Left ventricle myocardium inferior (tissue), 1 donor: Measurements from ENCODE around the gene CMPK1. TPM values are rescaled to one million over a fixed set of nuclear protein-coding genes. Genes with fewer than 3 reads are reported as not detected.

Source experiments
- DNase-seq: peaks from one replicate; pipeline ENCODE4 v3.0.0-alpha.2; 2020
- H3K27ac ChIP-seq: fragments of 200-600 bp; replicated peaks from 2 replicates; pipeline ENCODE4 v1.8.0; 2021
- H3K27me3 ChIP-seq: fragments of 200-600 bp; 2 replicates; pipeline ENCODE4 v1.8.0; 2021; ENCODE audit warnings: low read depth
- H3K36me3 ChIP-seq: fragments of 200-600 bp; 2 replicates; pipeline ENCODE4 v1.8.0; 2021
- H3K4me1 ChIP-seq: fragments of 200-600 bp; 2 replicates; pipeline ENCODE4 v1.8.0; 2021
- H3K4me3 ChIP-seq: fragments of 200-600 bp; 2 replicates; pipeline ENCODE4 v1.8.0; 2021; ENCODE audit warnings: mild to moderate bottlenecking, moderate library complexity
- H3K9me3 ChIP-seq: fragments of 200-600 bp; replicated peaks from 2 replicates; pipeline ENCODE4 v1.8.0; 2021
- intact Hi-C: fragments of 100-400 bp; cut with micrococcal nuclease; formaldehyde crosslinking; loops from one replicate; pipeline ENCODE4 v1.11.0; 2022
- total RNA-seq: library from RNA; stranded (reverse); fragmentation: NEBNext Ultra II Directional; extraction: Animal tissue kit (Norgen Biotek cat#: 25700); gene quantifications from one replicate; pipeline ENCODE4 v1.2.1, GENCODE V29; 2021
- TF ChIP-seq, protein P1 (sequence below): fragments of 200-600 bp; IDR thresholded peaks from 2 replicates; pipeline ENCODE4 v1.8.0; 2021; ENCODE audit warnings: antibody characterized with exemption, mild to moderate bottlenecking, borderline replicate concordance
- donor health status: DM: no; HTN: yes; CAD: no; lungs with severe emphysema.

The CMPK1 gene
- total RNA-seq, 1 donor from 2014 or later, result 78.2 TPM

DNA sequence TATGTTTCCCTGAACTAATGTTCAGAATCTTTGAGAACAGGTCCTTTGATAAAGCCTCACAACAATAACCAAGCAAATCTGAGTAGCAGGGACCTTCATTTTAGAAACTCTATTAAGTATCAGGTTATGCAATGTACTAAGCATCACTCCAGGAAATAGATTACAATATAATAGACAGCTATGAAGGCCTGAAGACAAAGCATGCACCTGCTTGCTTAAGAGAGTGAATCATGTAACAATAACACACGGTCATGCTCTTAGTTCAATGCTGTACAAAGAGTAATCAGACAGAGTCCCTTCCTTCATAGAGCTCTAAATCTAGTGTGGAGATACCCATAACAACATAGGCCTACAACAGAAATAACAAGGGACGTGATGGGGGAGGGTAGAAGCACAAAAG lies 8.1 kb upstream of the CMPK1 start:
- no peaks in the 10 kb centered on the region for H3K4me1 ChIP-seq
- H3K9me3 ChIP-seq, result no peaks in the 10 kb centered on the region
- no peaks in the 10 kb centered on the region for H3K36me3 ChIP-seq
- H3K27ac ChIP-seq, result no peak overlapping the region
- DNase-seq, result no peak
- intact Hi-C loops, result no loop called here
- TF ChIP-seq, protein P1, sequence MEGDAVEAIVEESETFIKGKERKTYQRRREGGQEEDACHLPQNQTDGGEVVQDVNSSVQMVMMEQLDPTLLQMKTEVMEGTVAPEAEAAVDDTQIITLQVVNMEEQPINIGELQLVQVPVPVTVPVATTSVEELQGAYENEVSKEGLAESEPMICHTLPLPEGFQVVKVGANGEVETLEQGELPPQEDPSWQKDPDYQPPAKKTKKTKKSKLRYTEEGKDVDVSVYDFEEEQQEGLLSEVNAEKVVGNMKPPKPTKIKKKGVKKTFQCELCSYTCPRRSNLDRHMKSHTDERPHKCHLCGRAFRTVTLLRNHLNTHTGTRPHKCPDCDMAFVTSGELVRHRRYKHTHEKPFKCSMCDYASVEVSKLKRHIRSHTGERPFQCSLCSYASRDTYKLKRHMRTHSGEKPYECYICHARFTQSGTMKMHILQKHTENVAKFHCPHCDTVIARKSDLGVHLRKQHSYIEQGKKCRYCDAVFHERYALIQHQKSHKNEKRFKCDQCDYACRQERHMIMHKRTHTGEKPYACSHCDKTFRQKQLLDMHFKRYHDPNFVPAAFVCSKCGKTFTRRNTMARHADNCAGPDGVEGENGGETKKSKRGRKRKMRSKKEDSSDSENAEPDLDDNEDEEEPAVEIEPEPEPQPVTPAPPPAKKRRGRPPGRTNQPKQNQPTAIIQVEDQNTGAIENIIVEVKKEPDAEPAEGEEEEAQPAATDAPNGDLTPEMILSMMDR, result no peak
- H3K4me3 ChIP-seq, result no peak overlapping the region
- H3K27me3 ChIP-seq, result no peaks in the 10 kb centered on the region

DNA sequence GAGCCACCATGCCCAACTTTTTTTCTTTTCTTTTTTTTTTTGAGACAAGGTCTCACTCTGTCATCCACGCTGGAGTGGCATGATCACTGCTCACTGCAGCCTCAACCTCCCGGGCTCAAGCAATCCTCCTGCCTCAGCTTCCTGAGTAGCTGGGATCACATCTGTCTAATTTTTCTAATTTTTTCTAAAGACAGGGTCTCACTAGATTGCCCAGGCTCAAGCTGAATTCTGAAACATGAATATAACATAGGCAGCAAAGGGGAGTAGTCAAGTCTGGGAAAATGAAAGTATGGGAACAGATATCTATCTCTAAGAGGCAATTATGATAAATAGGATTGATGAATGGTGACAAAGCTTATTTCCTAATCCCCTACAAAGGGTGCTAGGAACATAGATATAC lies 7.3 kb upstream of the CMPK1 start:
- Histone ChIP-seq H3K4me3 (no peak overlapping the region), H3K27ac (no peak overlapping the region), H3K4me1 (no peaks in the 10 kb centered on the region), H3K27me3 (no peaks in the 10 kb centered on the region), H3K9me3 (no peaks in the 10 kb centered on the region), H3K36me3 (no peaks in the 10 kb centered on the region)
- no peak for DNase-seq
- intact Hi-C loops, result no loop called here
- TF ChIP-seq, protein P1, result no peak

DNA sequence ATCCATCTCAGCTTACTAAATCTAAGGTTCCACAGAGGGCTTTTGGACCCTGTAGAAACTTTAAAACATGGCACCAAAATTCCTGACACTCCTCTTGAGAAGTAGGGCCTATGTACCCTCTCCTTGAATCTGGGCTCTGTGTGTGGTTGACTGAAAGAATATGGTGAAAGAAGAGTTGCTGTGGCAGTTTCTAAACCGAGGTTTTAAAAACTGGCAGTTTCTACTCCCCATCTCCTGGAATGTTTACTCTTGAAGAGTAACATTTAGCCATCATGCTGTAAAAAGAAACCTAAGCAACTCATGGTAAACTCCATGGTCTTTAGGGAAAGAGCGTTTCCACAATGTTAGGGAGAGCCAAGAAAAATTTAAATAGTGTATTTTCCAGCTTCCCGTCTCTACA lies 4.6 kb upstream of the CMPK1 start:
- no peak overlapping the region for H3K27ac ChIP-seq
- intact Hi-C loops, result no loop called here
- no peak for DNase-seq

DNA sequence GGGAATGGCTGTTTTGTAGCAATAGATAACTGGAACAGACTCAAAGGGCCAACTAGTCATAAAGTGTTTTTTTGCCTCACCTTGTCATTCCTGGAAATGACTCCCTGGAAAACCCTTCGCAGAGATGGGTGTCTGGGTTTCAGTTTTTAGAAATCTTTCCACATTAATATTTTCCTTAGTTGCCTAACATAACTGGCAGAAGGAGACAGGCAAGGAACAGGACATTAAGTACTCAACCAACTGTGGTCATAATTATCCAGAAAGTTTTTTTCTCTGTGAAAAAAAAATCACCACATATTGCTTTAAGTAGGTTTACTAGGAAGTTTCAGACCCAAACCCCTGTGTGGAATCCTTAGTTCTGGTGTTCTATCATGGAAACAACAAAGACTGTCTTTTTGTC lies 3.4 kb upstream of the CMPK1 start:
- Histone ChIP-seq H3K4me1 (peaks cover 27% of the 10 kb centered on the region), H3K27ac (no peak overlapping the region), H3K36me3 (no peaks in the 10 kb centered on the region), H3K4me3 (no peak overlapping the region), H3K9me3 (no peaks in the 10 kb centered on the region), H3K27me3 (no peaks in the 10 kb centered on the region)
- TF ChIP-seq, protein P1, result no peak
- intact Hi-C loops, result no loop called here
- no peak for DNase-seq

More for the DNA sequence above, 4.6 kb upstream of the CMPK1 start:
- TF ChIP-seq, protein P1, result no peak
- Histone ChIP-seq H3K27me3 (no peaks in the 10 kb centered on the region), H3K4me1 (peaks cover 16% of the 10 kb centered on the region), H3K4me3 (no peak overlapping the region), H3K9me3 (no peaks in the 10 kb centered on the region), H3K36me3 (no peaks in the 10 kb centered on the region)

DNA sequence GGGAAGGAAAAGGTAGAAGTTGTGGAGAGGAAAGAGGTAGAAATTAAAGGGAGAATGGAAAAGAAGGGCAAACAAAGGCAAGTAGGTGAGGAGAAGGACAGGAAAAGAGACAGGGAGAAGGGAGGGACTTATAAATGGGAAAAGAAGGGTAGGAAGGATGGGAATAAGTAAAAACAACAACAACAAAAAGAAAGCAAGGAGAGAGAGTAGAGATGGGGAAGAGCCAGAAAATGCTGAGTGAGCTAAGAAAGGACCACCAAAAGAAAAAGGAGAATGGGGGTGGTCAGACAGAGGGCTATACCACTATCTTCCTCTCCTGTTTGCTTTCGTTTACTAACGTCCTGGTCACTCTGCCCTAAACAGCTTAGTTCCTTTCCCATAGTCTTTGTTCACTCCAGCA lies 1.7 kb upstream of the CMPK1 start:
- DNase-seq, result no peak
- TF ChIP-seq, protein P1, result no peak
- no peak overlapping the region for H3K4me3 ChIP-seq
- H3K9me3 ChIP-seq, result no peaks in the 10 kb centered on the region
- H3K36me3 ChIP-seq, result no peaks in the 10 kb centered on the region
- intact Hi-C loops, result no loop called here
- H3K27me3 ChIP-seq, result no peaks in the 10 kb centered on the region
- peaks cover 42% of the 10 kb centered on the region for H3K4me1 ChIP-seq
- no peak overlapping the region for H3K27ac ChIP-seq
